CD4-positive, alpha-beta T cell (primary cell): Measurements from ENCODE around the gene MCTP1. TPM values are rescaled to one million over a fixed set of nuclear protein-coding genes. Genes with fewer than 3 reads are reported as not detected.

ENCODE experiments used
- ATAC-seq: fragments of 200-7000 bp; cut with Tn5 transposase; one replicate; pipeline ENCODE4 v1.10.0; 2022; ENCODE audit warnings: mild to moderate bottlenecking; ENCODE audit not compliant: poor library complexity
- CTCF ChIA-PET: fragments of 350-600 bp; sonication (Branson Sonifier 250); formaldehyde crosslinking; loops from one replicate; lab custom pipeline; 2021; ENCODE audit warnings: antibody characterized with exemption, inconsistent platforms; lab: Charles Lee
- POLR2A ChIA-PET: fragments of 350-600 bp; sonication (Branson Sonifier 250); formaldehyde crosslinking; loops from one replicate; lab custom pipeline; 2021; ENCODE audit warnings: antibody characterized with exemption, inconsistent platforms; lab: Charles Lee
- DNase-seq, 14 experiments: peaks; one replicate each; pipeline ENCODE4 v3.0.0-alpha.2; 2013 to 2020; ENCODE audit warnings: mixed read lengths in 2 of 14
- H3K27ac ChIP-seq, 2 donors: one replicate each; pipeline versions ENCODE4 v1.5.1 to v1.7.0; 2013; ENCODE audit warnings: low read length in 2 of 2, low read depth in 1 of 2, mild to moderate bottlenecking in 1 of 2
- H3K27me3 ChIP-seq, 2 experiments: 1 replicate in 1 of 2; 2 replicates in 1 of 2; pipeline versions ENCODE4 v1.6.1 to v1.7.0; 2013; ENCODE audit warnings: low read length in 2 of 2, control low read depth in 1 of 2, mild to moderate bottlenecking in 1 of 2, moderate library complexity in 1 of 2; ENCODE audit not compliant: insufficient read depth in 2 of 2, control insufficient read depth in 1 of 2
- H3K36me3 ChIP-seq: one replicate; pipeline ENCODE4 v1.6.1; 2013; ENCODE audit warnings: low read length, control low read depth; ENCODE audit not compliant: insufficient read depth
- H3K4me1 ChIP-seq: one replicate; pipeline ENCODE4 v1.6.1; 2013; ENCODE audit warnings: low read length, control low read depth; ENCODE audit not compliant: insufficient read depth
- H3K4me3 ChIP-seq: one replicate; pipeline ENCODE4 v1.5.1; 2013; ENCODE audit warnings: mild to moderate bottlenecking, low read length, moderate library complexity
- H3K9me3 ChIP-seq, 2 experiments: 1 replicate in 1 of 2; 2 replicates in 1 of 2; pipeline versions ENCODE4 v1.6.1 to v1.7.0; 2013; ENCODE audit warnings: low read length in 2 of 2, mild to moderate bottlenecking in 2 of 2, control low read depth in 1 of 2, moderate library complexity in 1 of 2; ENCODE audit not compliant: control insufficient read depth in 1 of 2, insufficient read depth in 1 of 2
- H3K27ac Mint-ChIP-seq: one replicate; pipeline ENCODE4 v1.8.0; 2020; ENCODE audit warnings: mixed read lengths
- H3K27me3 Mint-ChIP-seq: one replicate; pipeline ENCODE4 v1.8.0; 2021; ENCODE audit warnings: mixed read lengths
- H3K36me3 Mint-ChIP-seq: one replicate; pipeline ENCODE4 v1.8.0; 2021; ENCODE audit warnings: low read depth, mixed read lengths
- H3K4me1 Mint-ChIP-seq: one replicate; pipeline ENCODE4 v1.8.0; 2021; ENCODE audit warnings: low read depth, mixed read lengths
- H3K4me3 Mint-ChIP-seq: one replicate; pipeline ENCODE4 v1.8.0; 2020; ENCODE audit warnings: mild to moderate bottlenecking, mixed read lengths
- H3K9me3 Mint-ChIP-seq: one replicate; pipeline ENCODE4 v1.8.0; 2020; ENCODE audit warnings: mixed read lengths
- intact Hi-C, 2 experiments: fragments of 100-400 bp; cut with DNase I in 1 of 2; cut with micrococcal nuclease in 1 of 2; formaldehyde crosslinking; loops; one replicate each; pipeline versions ENCODE4 v1.15.1 to v1.9.0; 2023 to 2025; cut with DNase I, micrococcal nuclease
- total RNA-seq, 174 experiments: library from RNA in 2 of 174; stranded (reverse) in 2 of 174; gene quantifications; one replicate each; pipeline ENCODE4 v1.2.3 and lab custom pipeline; 2021 to 2026
- TF ChIP-seq, protein P1 (sequence below): fragments of 200-600 bp; IDR thresholded peaks from one replicate; pipeline ENCODE4 v1.8.0; 2022; ENCODE audit warnings: antibody characterized with exemption, mild to moderate bottlenecking

Gene MCTP1
- total RNA-seq, 2 experiments from 2014 or later: 2.1 to 2.7 TPM

DNA sequence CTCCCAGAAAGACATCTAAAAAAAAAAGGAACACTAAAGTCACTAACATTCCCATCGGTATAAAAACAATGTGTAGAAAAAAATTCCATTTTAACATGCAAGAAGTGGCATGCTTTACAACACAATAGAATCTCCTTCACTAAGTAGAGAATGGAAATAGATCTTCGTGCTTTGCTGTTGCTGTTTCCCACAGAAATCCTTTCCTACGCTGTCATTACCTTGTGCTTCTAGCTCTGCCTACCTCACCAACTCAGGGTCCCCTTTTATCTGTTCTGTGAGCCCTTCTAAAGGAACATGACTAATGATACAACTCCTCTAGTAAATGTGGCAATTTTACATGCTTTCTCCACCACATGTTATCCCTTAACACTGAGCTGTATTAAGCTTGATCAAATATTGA is 202.9 kb downstream of the MCTP1 start:
- CTCF ChIA-PET: no interaction called here
- H3K9me3 Mint-ChIP-seq: no peaks in the 10 kb centered on the region

DNA sequence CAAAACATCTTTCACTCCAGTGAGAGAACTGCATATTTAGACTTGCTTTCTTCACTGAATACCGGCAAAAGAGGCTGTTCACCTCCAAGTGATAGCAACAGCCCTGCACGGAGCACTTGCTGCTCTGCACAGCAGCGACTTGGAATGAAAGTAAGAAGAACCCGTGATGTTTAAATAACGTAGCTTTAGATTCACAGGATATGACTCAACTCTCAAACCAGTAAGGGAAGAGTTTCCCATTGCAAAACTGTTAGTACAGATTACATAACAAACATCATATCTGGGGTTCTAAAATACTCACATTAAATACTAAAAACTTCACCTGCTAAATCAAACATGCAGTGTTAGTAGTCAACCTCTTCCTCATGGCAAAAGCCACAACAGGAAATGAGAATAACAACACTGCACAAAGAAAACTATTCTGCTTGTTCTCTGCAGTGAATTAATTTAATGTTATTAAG is 203.4 kb downstream of the MCTP1 start:
- Mint-ChIP-seq H3K4me3 (peak overlapping the region; percentile 78), H3K9me3 (no peaks in the 10 kb centered on the region), H3K4me1 (peaks cover 22% of the 10 kb centered on the region), H3K27me3 (no peaks in the 10 kb centered on the region), H3K27ac (peak overlapping the region; percentile 70), H3K36me3 (no peaks in the 10 kb centered on the region)
- Histone ChIP-seq H3K9me3 (no peaks in the 10 kb centered on the region), H3K27me3 (no peaks in the 10 kb centered on the region), H3K4me1 (no peaks in the 10 kb centered on the region), H3K4me3 (peak overlapping the region; percentile 41), H3K27ac (no peak overlapping the region), H3K36me3 (no peaks in the 10 kb centered on the region)
- TF ChIP-seq, protein P1, sequence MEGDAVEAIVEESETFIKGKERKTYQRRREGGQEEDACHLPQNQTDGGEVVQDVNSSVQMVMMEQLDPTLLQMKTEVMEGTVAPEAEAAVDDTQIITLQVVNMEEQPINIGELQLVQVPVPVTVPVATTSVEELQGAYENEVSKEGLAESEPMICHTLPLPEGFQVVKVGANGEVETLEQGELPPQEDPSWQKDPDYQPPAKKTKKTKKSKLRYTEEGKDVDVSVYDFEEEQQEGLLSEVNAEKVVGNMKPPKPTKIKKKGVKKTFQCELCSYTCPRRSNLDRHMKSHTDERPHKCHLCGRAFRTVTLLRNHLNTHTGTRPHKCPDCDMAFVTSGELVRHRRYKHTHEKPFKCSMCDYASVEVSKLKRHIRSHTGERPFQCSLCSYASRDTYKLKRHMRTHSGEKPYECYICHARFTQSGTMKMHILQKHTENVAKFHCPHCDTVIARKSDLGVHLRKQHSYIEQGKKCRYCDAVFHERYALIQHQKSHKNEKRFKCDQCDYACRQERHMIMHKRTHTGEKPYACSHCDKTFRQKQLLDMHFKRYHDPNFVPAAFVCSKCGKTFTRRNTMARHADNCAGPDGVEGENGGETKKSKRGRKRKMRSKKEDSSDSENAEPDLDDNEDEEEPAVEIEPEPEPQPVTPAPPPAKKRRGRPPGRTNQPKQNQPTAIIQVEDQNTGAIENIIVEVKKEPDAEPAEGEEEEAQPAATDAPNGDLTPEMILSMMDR: no peak
- CTCF ChIA-PET: no interaction called here
- POLR2A ChIA-PET: interaction anchor here (0.7 kb wide), 1 partner anchor 288 kb away, joined by 3 read pairs; no protein-coding TSS in a partner anchor
- peak in 9 of 14 experiments; percentile 4 to 63 (median 10) for DNase-seq
- ATAC-seq: peak; percentile 90
- intact Hi-C loops: no loop called here

More for the DNA sequence above, 202.9 kb downstream of the MCTP1 start:
- Histone ChIP-seq H3K9me3 (no peaks in the 10 kb centered on the region), H3K36me3 (no peaks in the 10 kb centered on the region), H3K4me1 (no peaks in the 10 kb centered on the region), H3K27ac (no peak overlapping the region), H3K4me3 (no peak overlapping the region), H3K27me3 (no peaks in the 10 kb centered on the region)
- DNase-seq (peak in 2 of 14 experiments; percentile 23 to 24), ATAC-seq (peak; percentile 24)
- TF ChIP-seq, protein P1: no peak
- Mint-ChIP-seq H3K4me1 (peaks cover 22% of the 10 kb centered on the region), H3K36me3 (no peaks in the 10 kb centered on the region), H3K27me3 (no peaks in the 10 kb centered on the region), H3K27ac (peak overlapping the region; percentile 70), H3K4me3 (peak overlapping the region; percentile 78)
- intact Hi-C loops: no loop called here
- POLR2A ChIA-PET: no interaction called here

DNA sequence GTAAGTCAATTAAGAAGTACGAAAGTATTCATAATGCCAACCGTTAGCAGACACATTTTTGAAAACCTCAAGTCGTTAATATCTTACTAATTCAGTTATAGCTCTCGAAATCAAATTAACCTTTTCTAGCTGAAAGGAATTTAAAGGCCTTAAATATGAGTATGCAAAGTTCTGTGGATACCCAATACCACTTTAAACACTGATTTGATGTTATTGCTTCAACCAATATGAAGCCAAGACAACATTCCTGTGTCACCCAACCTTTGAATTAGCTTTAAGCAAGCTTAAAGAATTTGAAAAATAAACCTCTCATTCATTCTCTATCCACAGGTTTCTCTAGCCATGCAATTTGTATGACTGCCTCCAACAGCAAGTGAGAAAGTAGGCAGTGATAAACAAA is 204.5 kb downstream of the MCTP1 start:
- ATAC-seq (no peak), DNase-seq (no peak)
- Mint-ChIP-seq H3K9me3 (no peaks in the 10 kb centered on the region), H3K36me3 (no peaks in the 10 kb centered on the region), H3K4me1 (peaks cover 22% of the 10 kb centered on the region), H3K4me3 (peak overlapping the region; percentile 14), H3K27ac (no peak overlapping the region), H3K27me3 (no peaks in the 10 kb centered on the region)
- ChIA-PET CTCF (no interaction called here), POLR2A (interaction anchor here (0.8 kb wide), 1 partner anchor 8 kb away, joined by 4 read pairs; no protein-coding TSS in a partner anchor)
- H3K4me3 ChIP-seq: no peak overlapping the region
- no peaks in the 10 kb centered on the region for H3K9me3 ChIP-seq
- H3K4me1 ChIP-seq: no peaks in the 10 kb centered on the region
- intact Hi-C loops: no loop called here
- H3K36me3 ChIP-seq: no peaks in the 10 kb centered on the region
- no peak overlapping the region for H3K27ac ChIP-seq
- TF ChIP-seq, protein P1: no peak
- H3K27me3 ChIP-seq: no peaks in the 10 kb centered on the region
